HepG2 (cell line): ENCODE results near the gene DNALI1. TPM values are rescaled to one million over a fixed set of nuclear protein-coding genes. Genes with fewer than 3 reads are reported as not detected.

Source experiments
- KDM5A ChIP-seq: fragments of 200-600 bp; sonication (generic); IDR thresholded peaks from 2 replicates; pipeline ENCODE4 v1.7.0; 2018; ENCODE audit warnings: antibody characterized with exemption, mild to moderate bottlenecking, low read length, borderline replicate concordance
- ZFX ChIP-seq: sonication (generic); formaldehyde crosslinking; IDR thresholded peaks from 2 replicates; pipeline ENCODE4 v1.4.0; 2020; ENCODE audit warnings: mild to moderate bottlenecking, low read depth, missing genetic modification reagents, moderate library complexity
- polyA plus RNA-seq, 8 experiments: library from polyadenylated mRNA; depleted of rRNA in 3 of 8; stranded (reverse) in 7 of 8; unstranded in 1 of 8; fragments of >200 nt; fragmentation: Illumina TruSeq in 4 of 8; extraction: Trizol in 4 of 8; gene quantifications; 2 replicates each; pipeline versions ENCODE4 v1.2.1 to v1.2.3, GENCODE V29; 2011 to 2016; ENCODE audit warnings: low read depth in 4 of 8, missing spikeins in 1 of 8, mixed read lengths in 1 of 8; ENCODE audit not compliant: insufficient read depth in 1 of 8
- total RNA-seq, 5 experiments: library from RNA; depleted of rRNA; stranded (reverse); fragments of >200 nt; fragmentation: Illumina TruSeq; extraction: Trizol; gene quantifications; 2 replicates each; pipeline ENCODE4 v1.2.3, GENCODE V29; 2016; ENCODE audit warnings: low read depth in 1 of 5
- TF ChIP-seq, protein P1 (sequence below), 2 experiments: IDR thresholded peaks; 2 replicates each; pipeline ENCODE4 v1.6.1; 2011 to 2012; ENCODE audit warnings: low read length in 2 of 2, borderline replicate concordance in 1 of 2, low read depth in 1 of 2, mild to moderate bottlenecking in 1 of 2, moderate library complexity in 1 of 2
- TF ChIP-seq, protein P2 (sequence below): sonication (generic); formaldehyde crosslinking; IDR thresholded peaks from 2 replicates; pipeline ENCODE4 v1.5.0; 2020; ENCODE audit warnings: mild to moderate bottlenecking, missing genetic modification reagents
- TF ChIP-seq, protein P3 (sequence below): sonication (generic); formaldehyde crosslinking; IDR thresholded peaks from 2 replicates; pipeline ENCODE4 v1.5.1; 2020; ENCODE audit warnings: missing genetic modification reagents, mild to moderate bottlenecking, borderline replicate concordance

Gene DNALI1
- total and polyA plus RNA-seq, 2 of the 13 experiments (the other 11 are each of a cell fraction or from before 2014, with no cell fraction given): 0.42 to 0.70 TPM

DNA sequence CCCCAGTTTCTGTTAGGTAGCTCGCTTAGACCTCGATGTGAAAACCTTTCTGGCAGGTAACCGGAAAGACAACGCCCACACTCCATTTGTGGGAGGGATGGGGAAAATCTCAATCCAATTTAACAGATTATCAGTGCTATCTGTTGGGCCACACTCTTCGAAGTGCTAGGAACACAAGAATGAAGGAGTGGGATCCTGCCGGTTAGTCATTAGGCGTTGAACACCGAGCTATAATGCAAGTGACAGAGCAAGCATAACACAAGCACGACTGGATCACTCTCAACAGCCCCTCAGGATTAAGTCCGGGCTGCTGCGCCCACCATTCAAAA lies 3.2 kb upstream of the DNALI1 start (continued):
- TF ChIP-seq, protein P1, sequence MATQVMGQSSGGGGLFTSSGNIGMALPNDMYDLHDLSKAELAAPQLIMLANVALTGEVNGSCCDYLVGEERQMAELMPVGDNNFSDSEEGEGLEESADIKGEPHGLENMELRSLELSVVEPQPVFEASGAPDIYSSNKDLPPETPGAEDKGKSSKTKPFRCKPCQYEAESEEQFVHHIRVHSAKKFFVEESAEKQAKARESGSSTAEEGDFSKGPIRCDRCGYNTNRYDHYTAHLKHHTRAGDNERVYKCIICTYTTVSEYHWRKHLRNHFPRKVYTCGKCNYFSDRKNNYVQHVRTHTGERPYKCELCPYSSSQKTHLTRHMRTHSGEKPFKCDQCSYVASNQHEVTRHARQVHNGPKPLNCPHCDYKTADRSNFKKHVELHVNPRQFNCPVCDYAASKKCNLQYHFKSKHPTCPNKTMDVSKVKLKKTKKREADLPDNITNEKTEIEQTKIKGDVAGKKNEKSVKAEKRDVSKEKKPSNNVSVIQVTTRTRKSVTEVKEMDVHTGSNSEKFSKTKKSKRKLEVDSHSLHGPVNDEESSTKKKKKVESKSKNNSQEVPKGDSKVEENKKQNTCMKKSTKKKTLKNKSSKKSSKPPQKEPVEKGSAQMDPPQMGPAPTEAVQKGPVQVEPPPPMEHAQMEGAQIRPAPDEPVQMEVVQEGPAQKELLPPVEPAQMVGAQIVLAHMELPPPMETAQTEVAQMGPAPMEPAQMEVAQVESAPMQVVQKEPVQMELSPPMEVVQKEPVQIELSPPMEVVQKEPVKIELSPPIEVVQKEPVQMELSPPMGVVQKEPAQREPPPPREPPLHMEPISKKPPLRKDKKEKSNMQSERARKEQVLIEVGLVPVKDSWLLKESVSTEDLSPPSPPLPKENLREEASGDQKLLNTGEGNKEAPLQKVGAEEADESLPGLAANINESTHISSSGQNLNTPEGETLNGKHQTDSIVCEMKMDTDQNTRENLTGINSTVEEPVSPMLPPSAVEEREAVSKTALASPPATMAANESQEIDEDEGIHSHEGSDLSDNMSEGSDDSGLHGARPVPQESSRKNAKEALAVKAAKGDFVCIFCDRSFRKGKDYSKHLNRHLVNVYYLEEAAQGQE (IDR thresholded peaks at IDR 0.05; ENCODE audit: borderline replicate concordance in 1 of 2, low read depth in 1 of 2, low read length in 2 of 2): no peak
- no peak for TF ChIP-seq ZFX (CRISPR knock-in tag)
- TF ChIP-seq KDM5A: no peak
- TF ChIP-seq, protein P2, sequence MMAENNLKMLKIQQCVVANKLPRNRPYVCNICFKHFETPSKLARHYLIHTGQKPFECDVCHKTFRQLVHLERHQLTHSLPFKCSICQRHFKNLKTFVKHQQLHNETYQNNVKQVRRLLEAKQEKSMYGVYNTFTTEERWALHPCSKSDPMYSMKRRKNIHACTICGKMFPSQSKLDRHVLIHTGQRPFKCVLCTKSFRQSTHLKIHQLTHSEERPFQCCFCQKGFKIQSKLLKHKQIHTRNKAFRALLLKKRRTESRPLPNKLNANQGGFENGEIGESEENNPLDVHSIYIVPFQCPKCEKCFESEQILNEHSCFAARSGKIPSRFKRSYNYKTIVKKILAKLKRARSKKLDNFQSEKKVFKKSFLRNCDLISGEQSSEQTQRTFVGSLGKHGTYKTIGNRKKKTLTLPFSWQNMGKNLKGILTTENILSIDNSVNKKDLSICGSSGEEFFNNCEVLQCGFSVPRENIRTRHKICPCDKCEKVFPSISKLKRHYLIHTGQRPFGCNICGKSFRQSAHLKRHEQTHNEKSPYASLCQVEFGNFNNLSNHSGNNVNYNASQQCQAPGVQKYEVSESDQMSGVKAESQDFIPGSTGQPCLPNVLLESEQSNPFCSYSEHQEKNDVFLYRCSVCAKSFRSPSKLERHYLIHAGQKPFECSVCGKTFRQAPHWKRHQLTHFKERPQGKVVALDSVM (CRISPR knock-in tag): no peak
- TF ChIP-seq, protein P3, sequence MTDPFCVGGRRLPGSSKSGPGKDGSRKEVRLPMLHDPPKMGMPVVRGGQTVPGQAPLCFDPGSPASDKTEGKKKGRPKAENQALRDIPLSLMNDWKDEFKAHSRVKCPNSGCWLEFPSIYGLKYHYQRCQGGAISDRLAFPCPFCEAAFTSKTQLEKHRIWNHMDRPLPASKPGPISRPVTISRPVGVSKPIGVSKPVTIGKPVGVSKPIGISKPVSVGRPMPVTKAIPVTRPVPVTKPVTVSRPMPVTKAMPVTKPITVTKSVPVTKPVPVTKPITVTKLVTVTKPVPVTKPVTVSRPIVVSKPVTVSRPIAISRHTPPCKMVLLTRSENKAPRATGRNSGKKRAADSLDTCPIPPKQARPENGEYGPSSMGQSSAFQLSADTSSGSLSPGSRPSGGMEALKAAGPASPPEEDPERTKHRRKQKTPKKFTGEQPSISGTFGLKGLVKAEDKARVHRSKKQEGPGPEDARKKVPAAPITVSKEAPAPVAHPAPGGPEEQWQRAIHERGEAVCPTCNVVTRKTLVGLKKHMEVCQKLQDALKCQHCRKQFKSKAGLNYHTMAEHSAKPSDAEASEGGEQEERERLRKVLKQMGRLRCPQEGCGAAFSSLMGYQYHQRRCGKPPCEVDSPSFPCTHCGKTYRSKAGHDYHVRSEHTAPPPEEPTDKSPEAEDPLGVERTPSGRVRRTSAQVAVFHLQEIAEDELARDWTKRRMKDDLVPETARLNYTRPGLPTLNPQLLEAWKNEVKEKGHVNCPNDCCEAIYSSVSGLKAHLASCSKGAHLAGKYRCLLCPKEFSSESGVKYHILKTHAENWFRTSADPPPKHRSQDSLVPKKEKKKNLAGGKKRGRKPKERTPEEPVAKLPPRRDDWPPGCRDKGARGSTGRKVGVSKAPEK: no peak
